ENCODE results near the gene EIF3L. TPM values are rescaled to one million over a fixed set of nuclear protein-coding genes. Genes with fewer than 3 reads are reported as not detected.

Gene EIF3L
- total RNA-seq, 1 experiment from 2014 or later, result 739 TPM

- no peak overlapping the region for H4K91ac ChIP-seq (ENCODE audit: insufficient read length, low read depth, low read length)
- TF ChIP-seq CTCF (conservative IDR thresholded peaks at IDR 0.05), result no peak
- no peak overlapping the region for H2BK20ac ChIP-seq (ENCODE audit: low read depth, low read length, poor library complexity, severe bottlenecking)
- H2AFZ ChIP-seq (ENCODE audit: low read length), result no peak overlapping the region
- WGBS (ENCODE audit: extremely low coverage, insufficient read length, low lambda C conversion rate), result no CpG with 5 or more reads among the region's 7 CpGs
- no peak overlapping the region for H3K23ac ChIP-seq (ENCODE audit: insufficient read length, low read depth, low read length)
- H3K4ac ChIP-seq (ENCODE audit: low read depth, low read length), result no peak overlapping the region
- H2BK15ac ChIP-seq (ENCODE audit: low read depth, low read length), result no peak overlapping the region
- no peak overlapping the region for H3K18ac ChIP-seq (ENCODE audit: insufficient read length, low read depth, low read length)
- no peak overlapping the region for H2BK5ac ChIP-seq (ENCODE audit: insufficient read length, low read length)
- H3K27ac ChIP-seq (ENCODE audit: insufficient read length, low read depth, low read length), result no peak overlapping the region
- H3K27me3 Mint-ChIP-seq (ENCODE audit: low read depth), result no peaks in the 10 kb centered on the region
- H2BK12ac ChIP-seq (ENCODE audit: insufficient read length, low read depth, low read length), result no peak overlapping the region
- H3K4me1 Mint-ChIP-seq, result peaks cover 25 to 26% of the 10 kb centered on the region in 2 experiments
- peak overlapping the region; percentile 23 to 73 (median 34); a peak in 1 of 7 replicates for H3K27ac Mint-ChIP-seq
- no peak overlapping the region for H4K8ac ChIP-seq (replicated peaks; ENCODE audit: insufficient read length, low read depth, low read length)
- no peak overlapping the region for H3K9ac ChIP-seq (ENCODE audit: extremely low read depth, insufficient read length, low read length)
- H2AK5ac ChIP-seq (ENCODE audit: insufficient read length, low read length), result no peak overlapping the region
- H3K4me3 Mint-ChIP-seq, result no peak overlapping the region
- H3K9me3 ChIP-seq (ENCODE audit: control insufficient read depth, low read depth, low read length), result no peaks in the 10 kb centered on the region
- no peaks in the 10 kb centered on the region for H3K23me2 ChIP-seq (ENCODE audit: insufficient read length, low read depth, low read length, poor library complexity, severe bottlenecking)
- H3K9me3 Mint-ChIP-seq, result no peaks in the 10 kb centered on the region
- no peak overlapping the region for H4K5ac ChIP-seq (ENCODE audit: insufficient read length, low read depth, low read length)
- H3K14ac ChIP-seq (ENCODE audit: insufficient read depth, low read length), result no peak overlapping the region
- H3K79me1 ChIP-seq (ENCODE audit: insufficient read depth, low read depth, low read length, poor library complexity, severe bottlenecking), result no peaks in the 10 kb centered on the region
- no peak overlapping the region for H3T11ph ChIP-seq (ENCODE audit: low read length)
- H3K79me2 ChIP-seq (ENCODE audit: insufficient read depth, low read length), result no peaks in the 10 kb centered on the region
- no peak overlapping the region for H3K56ac ChIP-seq (ENCODE audit: insufficient read length, low read depth, low read length)
- H3K4me2 ChIP-seq (ENCODE audit: insufficient read depth, insufficient read length, low read length), result no peak overlapping the region
- DNase-seq, result no peak
- no peaks in the 10 kb centered on the region for H4K20me1 ChIP-seq (ENCODE audit: control insufficient read depth, insufficient read depth, insufficient read length)
- no peak overlapping the region for H2BK120ac ChIP-seq (ENCODE audit: low read depth, low read length, poor library complexity, severe bottlenecking)
- H3K4me1 ChIP-seq (ENCODE audit: insufficient read depth, low read length), result no peaks in the 10 kb centered on the region
- no peaks in the 10 kb centered on the region for H3K27me3 ChIP-seq (ENCODE audit: insufficient read depth, low read length)
- peaks cover 5 to 45% (median 27%) of the 10 kb centered on the region in 3 experiments; a peak in 6 of 7 replicates for H3K36me3 Mint-ChIP-seq (ENCODE audit: insufficient read depth in 1 of 3, low read depth in 3 of 3)
Measured at GRCh38 chr22:37913233-37913721, 64.1 kb downstream of the EIF3L start.

All from H9 (cell line).